ENCODE measurements around the gene IFITM10. TPM values are rescaled to one million over a fixed set of nuclear protein-coding genes. Genes with fewer than 3 reads are reported as not detected.

Gene IFITM10
- total and polyA plus RNA-seq, 9 of the 15 experiments (the other 6 are each of a cell fraction or from before 2014, with no cell fraction given), result 0.08 to 0.13 (median 0.09) TPM; not detected in 6

- POLR2A ChIA-PET, result interaction anchor here (0.5 to 1.5 kb wide), 5 partner anchors 10 to 230 kb away, joined by 3 to 6 read pairs (median 4); no protein-coding TSS in a partner anchor
- Histone ChIP-seq H3K27ac (ENCODE audit: extremely low read depth, low read depth, low read length) (no peak overlapping the region), H3K4me3 (no peak overlapping the region), H3K36me3 (ENCODE audit: control insufficient read depth, insufficient read depth, low read length) (no peaks in the 10 kb centered on the region), H3K79me2 (ENCODE audit: control insufficient read depth, insufficient read depth, low read length) (no peaks in the 10 kb centered on the region), H4K20me1 (replicated peaks; ENCODE audit: control insufficient read depth, insufficient read depth, low read length) (no peaks in the 10 kb centered on the region), H3K9ac (ENCODE audit: insufficient read depth in 1 of 2, low read depth in 2 of 2, low read length in 2 of 2) (no peak overlapping the region; a peak in 1 of 4 replicates), H3K9me3 (replicated peaks; ENCODE audit: control insufficient read depth, insufficient read depth, low read depth, low read length) (peaks cover 8% of the 10 kb centered on the region; the same call in 1 of the 2 replicates), H3K4me1 (replicated peaks in 1 of 2; ENCODE audit: control insufficient read depth in 2 of 2, insufficient read depth in 2 of 2, low read length in 2 of 2) (no peaks in the 10 kb centered on the region; a peak in 2 of 5 replicates), H3K9me1 (ENCODE audit: control insufficient read depth, insufficient read depth, low read length) (no peaks in the 10 kb centered on the region), H2AFZ (ENCODE audit: low read depth, low read length) (no peak overlapping the region), H3K27me3 (ENCODE audit: control insufficient read depth in 2 of 2, insufficient read depth in 2 of 2, low read length in 2 of 2) (peaks cover 4 to 57% of the 10 kb centered on the region in 2 experiments), H3K4me2 (ENCODE audit: insufficient read depth, low read length) (no peak overlapping the region)
- DNase-seq (ENCODE audit: extremely low read depth in 1 of 4, low spot score in 3 of 4), result no peak
- TF ChIP-seq, protein P1, sequence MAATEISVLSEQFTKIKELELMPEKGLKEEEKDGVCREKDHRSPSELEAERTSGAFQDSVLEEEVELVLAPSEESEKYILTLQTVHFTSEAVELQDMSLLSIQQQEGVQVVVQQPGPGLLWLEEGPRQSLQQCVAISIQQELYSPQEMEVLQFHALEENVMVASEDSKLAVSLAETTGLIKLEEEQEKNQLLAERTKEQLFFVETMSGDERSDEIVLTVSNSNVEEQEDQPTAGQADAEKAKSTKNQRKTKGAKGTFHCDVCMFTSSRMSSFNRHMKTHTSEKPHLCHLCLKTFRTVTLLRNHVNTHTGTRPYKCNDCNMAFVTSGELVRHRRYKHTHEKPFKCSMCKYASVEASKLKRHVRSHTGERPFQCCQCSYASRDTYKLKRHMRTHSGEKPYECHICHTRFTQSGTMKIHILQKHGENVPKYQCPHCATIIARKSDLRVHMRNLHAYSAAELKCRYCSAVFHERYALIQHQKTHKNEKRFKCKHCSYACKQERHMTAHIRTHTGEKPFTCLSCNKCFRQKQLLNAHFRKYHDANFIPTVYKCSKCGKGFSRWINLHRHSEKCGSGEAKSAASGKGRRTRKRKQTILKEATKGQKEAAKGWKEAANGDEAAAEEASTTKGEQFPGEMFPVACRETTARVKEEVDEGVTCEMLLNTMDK (IDR thresholded peaks at IDR 0.05; ENCODE audit: borderline replicate concordance, insufficient read depth, low read depth, low read length, poor library complexity, severe bottlenecking), result no peak
- TF ChIP-seq ZNF232 (CRISPR knock-in tag; IDR thresholded peaks at IDR 0.05), result no peak
- no peak for TF ChIP-seq EGR1 (conservative IDR thresholded peaks at IDR 0.05)
- no peak for TF ChIP-seq TEAD4 (IDR thresholded peaks at IDR 0.05; ENCODE audit: low read length)
- TF ChIP-seq TEAD4 (CRISPR knock-in tag; IDR thresholded peaks at IDR 0.05; ENCODE audit: borderline replicate concordance), result no peak
- TF ChIP-seq CBX8 (IDR thresholded peaks at IDR 0.05; ENCODE audit: borderline replicate concordance, extremely low read depth, low read depth, low read length, poor library complexity, severe bottlenecking), result no peak
- no peak for TF ChIP-seq ZNF512 (tag; IDR thresholded peaks at IDR 0.05)
- no peak for TF ChIP-seq SIX5 (IDR thresholded peaks at IDR 0.05; ENCODE audit: borderline replicate concordance in 1 of 2, insufficient read depth in 1 of 2, low read depth in 1 of 2, low read length in 2 of 2)
- TF ChIP-seq SRSF9 (IDR thresholded peaks at IDR 0.05; ENCODE audit: borderline replicate concordance, low read depth, low read length), result no peak
- no peak for TF ChIP-seq KDM4B (IDR thresholded peaks at IDR 0.05; ENCODE audit: borderline replicate concordance in 2 of 2, low read depth in 1 of 2)
- whole genome bisulfite sequencing (ENCODE audit: insufficient coverage, low coverage, missing lambda C conversion rate), result 2% methylated on average over 27 of the region's 28 CpGs
- no peak for FAIRE-seq
- intact Hi-C loops (cut with micrococcal nuclease), result no loop called here
- CTCF ChIA-PET (ENCODE audit: low intra/inter-chr PET ratio), result interaction anchor here (0.7 kb wide), 1 partner anchor 139 kb away, joined by 3 read pairs; no protein-coding TSS in a partner anchor
- ATAC-seq, result no peak
- no TSS peak for BruUV-seq (replicated peaks)
- in situ Hi-C loops (cut with MboI), result no loop called here
Observed at GRCh38 chr11:1733716-1734640, 16.4 kb downstream of the IFITM10 start.

Measured in K562 (cell line).